Motor neuron (in vitro differentiated cells): Measurements from ENCODE around the gene NXPH4. TPM values are rescaled to one million over a fixed set of nuclear protein-coding genes. Genes with fewer than 3 reads are reported as not detected.

Experiments used
- ATAC-seq, 8 experiments: fragments of 200-7000 bp; cut with Tn5 transposase; replicated peaks in 6 of 8; 2 replicates each; pipeline ENCODE4 v1.8.0; 2021; ENCODE audit warnings: mild to moderate bottlenecking in 8 of 8, moderate library complexity in 8 of 8
- H3K27ac ChIP-seq, 2 donors: fragments of 250-450 bp; sonication (Bioruptor Pico); 2 replicates each; pipeline ENCODE4 v1.9.0; 2021; ENCODE audit warnings: antibody characterized with exemption in 2 of 2, mild to moderate bottlenecking in 2 of 2, moderate library complexity in 1 of 2
- H3K4me1 ChIP-seq, 2 donors: fragments of 250-450 bp; sonication (Bioruptor Pico); replicated peaks in 1 of 2; 2 replicates each; pipeline ENCODE4 v1.6.1; 2021; ENCODE audit warnings: antibody characterized with exemption in 2 of 2, mild to moderate bottlenecking in 2 of 2, moderate library complexity in 1 of 2
- H3K4me3 ChIP-seq, 5 donors: fragments of 250-450 bp; sonication (Bioruptor Pico); 2 replicates each; pipeline ENCODE4 v1.9.0; 2021; ENCODE audit warnings: antibody characterized with exemption in 5 of 5, mild to moderate bottlenecking in 5 of 5, moderate library complexity in 4 of 5
- WGBS, 10 experiments: fragments of 450-650 bp; shearing (Covaris generic); methylation state at CpG; one replicate each; pipeline ENCODE4 v1.0.0; 2022; 5-methylcytosine and 5-hydroxymethylcytosine counted together
- in situ Hi-C, 9 experiments: fragments of 400-800 bp; cut with MboI; loops; one replicate each; pipeline ENCODE4 v1.15.0; 2021; ENCODE audit warnings: low sequenced_read_pairs in 9 of 9, low pct_unique_long_range_greater_than_20kb in 2 of 9; ENCODE audit not compliant: unreplicated experiment in 9 of 9
- total RNA-seq, 8 experiments: library from RNA; unstranded; fragments of 300-600 nt; gene quantifications; 2 replicates each; pipeline versions ENCODE4 v1.2.3 to v1.2.4, GENCODE V29; 2022

The NXPH4 gene
- total RNA-seq, 8 experiments from 2014 or later, result 0.36 to 16.3 (median 10.7) TPM

- in situ Hi-C loops, result loop anchor here in 2 of 9 experiments (10.0 kb wide), 1 partner anchor 52 kb away; the partner anchor contains the start of gene LRP1 (in 2 of the 2)
- ATAC-seq, result peak in 2 of 8 experiments; percentile 62 to 66
- Histone ChIP-seq H3K4me1 (no peaks in the 10 kb centered on the region), H3K4me3 (no peak overlapping the region), H3K27ac (no peak overlapping the region)
- WGBS, 10 experiments, result 30 to 100% (median 63%) methylated on average over 1 to 3 of the region's 9 CpGs; no CpG with 5 or more reads in 6 of the 10 experiments
Measured at GRCh38 chr12:57176846-57177245, 39.7 kb upstream of the NXPH4 start.

- in situ Hi-C loops, result loop anchor here in 2 of 9 experiments (10.0 kb wide), 1 partner anchor 53 kb away; the partner anchor contains the start of gene LRP1 (in 2 of the 2)
- no peak overlapping the region for H3K27ac ChIP-seq
- no peaks in the 10 kb centered on the region for H3K4me1 ChIP-seq
- no peak overlapping the region for H3K4me3 ChIP-seq
- 83 to 100% (median 100%) methylated on average over 1 to 4 of the region's 16 CpGs; no CpG with 5 or more reads in 6 of the 10 experiments for WGBS, 10 experiments
- ATAC-seq, result no peak
Measured at GRCh38 chr12:57177354-57177753, 39.2 kb upstream of the NXPH4 start.

GRCh38 chr12:57178213-57178612 lies 38.4 kb upstream of the NXPH4 start:
- Histone ChIP-seq H3K4me1 (no peaks in the 10 kb centered on the region), H3K4me3 (no peak overlapping the region), H3K27ac (no peak overlapping the region)
- whole genome bisulfite sequencing, 10 experiments, result 70 to 100% (median 89%) methylated on average over 1 to 5 of the region's 14 CpGs; no CpG with 5 or more reads in 4 of the 10 experiments
- in situ Hi-C loops, result loop anchor here in 2 of 9 experiments (10.0 kb wide), 1 partner anchor 53 kb away; the partner anchor contains the start of gene LRP1 (in 2 of the 2)
- no peak for ATAC-seq

- in situ Hi-C loops, result loop anchor here in 3 of 9 experiments (10.0 kb wide), 1 partner anchor 55 kb away; the partner anchor contains the start of gene LRP1 (in 3 of the 3)
- H3K4me1 ChIP-seq, result no peaks in the 10 kb centered on the region
- no peak overlapping the region for H3K4me3 ChIP-seq
- H3K27ac ChIP-seq, result no peak overlapping the region
- ATAC-seq, result no peak
- WGBS, 10 experiments, result 20 to 100% (median 88%) methylated on average over 1 to 16 of the region's 27 CpGs; no CpG with 5 or more reads in 3 of the 10 experiments
Measured at GRCh38 chr12:57179331-57180086, 37.1 kb upstream of the NXPH4 start.

GRCh38 chr12:57180321-57180989 lies 36.1 kb upstream of the NXPH4 start:
- Histone ChIP-seq H3K27ac (no peak overlapping the region), H3K4me1 (no peaks in the 10 kb centered on the region), H3K4me3 (no peak overlapping the region)
- ATAC-seq, result no peak
- 97 to 100% (median 100%) methylated on average over 2 to 6 of the region's 20 CpGs; no CpG with 5 or more reads in 7 of the 10 experiments for WGBS, 10 experiments
- in situ Hi-C loops, result loop anchor here in 1 of 9 experiments (10.0 kb wide), 1 partner anchor 56 kb away; the partner anchor contains the start of gene LRP1

- WGBS, 10 experiments, result 10 to 91% (median 78%) methylated on average over 2 to 7 of the region's 9 CpGs; no CpG with 5 or more reads in 7 of the 10 experiments
- in situ Hi-C loops, result loop anchor here in 1 of 9 experiments (10.0 kb wide), 1 partner anchor 56 kb away; the partner anchor contains the start of gene LRP1
- H3K4me3 ChIP-seq, result no peak overlapping the region
- no peak overlapping the region for H3K27ac ChIP-seq
- H3K4me1 ChIP-seq, result no peaks in the 10 kb centered on the region
- no peak for ATAC-seq
Measured at GRCh38 chr12:57181072-57181471, 35.5 kb upstream of the NXPH4 start.

GRCh38 chr12:57181561-57182155 lies 34.9 kb upstream of the NXPH4 start:
- peak in 2 of 8 experiments; percentile 6 to 17 for ATAC-seq
- WGBS, 10 experiments, result 38 to 95% (median 76%) methylated on average over 1 to 5 of the region's 5 CpGs
- in situ Hi-C loops, result loop anchor here in 1 of 9 experiments (10.0 kb wide), 1 partner anchor 57 kb away; the partner anchor contains the start of gene LRP1

GRCh38 chr12:57182918-57183575 lies 33.5 kb upstream of the NXPH4 start:
- peak; percentile 75 to 98 (median 82) for ATAC-seq
- in situ Hi-C loops, result loop anchor here in 1 of 9 experiments (10.0 kb wide), 1 partner anchor 58 kb away; the partner anchor contains the start of gene LRP1
- WGBS, 10 experiments, result 0 to 100% (median 53%) methylated on average over 1 to 6 of the region's 13 CpGs; no CpG with 5 or more reads in 2 of the 10 experiments
- no peak overlapping the region for H3K27ac ChIP-seq
- H3K4me3 ChIP-seq, result no peak overlapping the region
- H3K4me1 ChIP-seq, result no peaks in the 10 kb centered on the region

More at GRCh38 chr12:57181561-57182155, 34.9 kb upstream of the NXPH4 start:
- no peak overlapping the region for H3K4me3 ChIP-seq
- H3K27ac ChIP-seq, result no peak overlapping the region
- H3K4me1 ChIP-seq, result no peaks in the 10 kb centered on the region

GRCh38 chr12:57183939-57184725 lies 32.5 kb upstream of the NXPH4 start:
- no peak for ATAC-seq
- in situ Hi-C loops, result loop anchor here in 1 of 9 experiments (10.0 kb wide), 1 partner anchor 59 kb away; the partner anchor contains the start of gene LRP1
- Histone ChIP-seq H3K27ac (no peak overlapping the region), H3K4me1 (no peaks in the 10 kb centered on the region), H3K4me3 (no peak overlapping the region)
- 80 to 100% (median 100%) methylated on average over 1 to 11 of the region's 22 CpGs; no CpG with 5 or more reads in 5 of the 10 experiments for WGBS, 10 experiments

- 70 to 100% (median 97%) methylated on average over 1 to 6 of the region's 25 CpGs; no CpG with 5 or more reads in 6 of the 10 experiments for WGBS, 10 experiments
Measured at GRCh38 chr12:57185403-57185802, 31.2 kb upstream of the NXPH4 start.

GRCh38 chr12:57185906-57186508 lies 30.6 kb upstream of the NXPH4 start:
- in situ Hi-C loops, result loop anchor here in 1 of 9 experiments (10.0 kb wide), 1 partner anchor 61 kb away; the partner anchor contains the start of gene LRP1
- 40 to 95% (median 88%) methylated on average over 2 to 10 of the region's 12 CpGs; no CpG with 5 or more reads in 3 of the 10 experiments for WGBS, 10 experiments
- H3K4me3 ChIP-seq, result no peak overlapping the region
- ATAC-seq, result no peak
- no peak overlapping the region for H3K27ac ChIP-seq
- no peaks in the 10 kb centered on the region for H3K4me1 ChIP-seq

More at GRCh38 chr12:57185403-57185802, 31.2 kb upstream of the NXPH4 start:
- in situ Hi-C loops, result loop anchor here in 1 of 9 experiments (10.0 kb wide), 1 partner anchor 61 kb away; the partner anchor contains the start of gene LRP1
- Histone ChIP-seq H3K27ac (no peak overlapping the region), H3K4me1 (no peaks in the 10 kb centered on the region), H3K4me3 (no peak overlapping the region)
- no peak for ATAC-seq
